Neural cell (in vitro differentiated cells): Measurements from ENCODE around the gene PARP3. TPM values are rescaled to one million over a fixed set of nuclear protein-coding genes. Genes with fewer than 3 reads are reported as not detected.

Experiments used
- H2AFZ ChIP-seq: fragments of 200-600, 300-800 bp; sonication (generic), shearing (Covaris generic); 2 replicates; pipeline ENCODE4 v1.6.0; 2014; ENCODE audit warnings: low read depth, mild to moderate bottlenecking, antibody characterized with exemption, low read length, moderate library complexity
- H3F3A ChIP-seq: fragments of 200-600 bp; shearing (Covaris generic); 2 replicates; pipeline ENCODE4 v1.6.1; 2016; ENCODE audit warnings: mild to moderate bottlenecking, moderate library complexity, mixed read lengths, antibody characterized with exemption, low read length; ENCODE audit not compliant: insufficient read depth, poor library complexity, severe bottlenecking
- H3K27ac ChIP-seq: fragments of 200-600, 300-800 bp; sonication (generic), shearing (Covaris generic); 2 replicates; pipeline ENCODE4 v1.5.1; 2014; ENCODE audit warnings: mild to moderate bottlenecking, low read length, moderate library complexity
- H3K27me3 ChIP-seq: fragments of 300-800, 200-600 bp; sonication (generic), shearing (Covaris generic); 2 replicates; pipeline ENCODE4 v1.6.0; 2014; ENCODE audit warnings: mild to moderate bottlenecking, low read depth, low read length, moderate library complexity; ENCODE audit not compliant: insufficient read depth
- H3K36me3 ChIP-seq: fragments of 300-800, 200-600 bp; sonication (generic), shearing (Covaris generic); 2 replicates; pipeline ENCODE4 v1.5.1; 2014; ENCODE audit warnings: mild to moderate bottlenecking, antibody characterized with exemption, low read length, moderate library complexity; ENCODE audit not compliant: insufficient read depth
- H3K4me2 ChIP-seq: fragments of 300-800, 200-600 bp; sonication (generic), shearing (Covaris generic); 2 replicates; pipeline ENCODE4 v1.6.0; 2014; ENCODE audit warnings: mild to moderate bottlenecking, low read length
- H3K4me3 ChIP-seq: fragments of 300-800, 200-600 bp; sonication (generic), shearing (Covaris generic); 2 replicates; pipeline ENCODE4 v1.5.1; 2014; ENCODE audit warnings: mild to moderate bottlenecking, low read length, moderate library complexity
- H3K79me2 ChIP-seq: fragments of 200-600 bp; shearing (Covaris generic); replicated peaks from 2 replicates; pipeline ENCODE4 v1.6.0; 2014; ENCODE audit warnings: mild to moderate bottlenecking, low read length, moderate library complexity; ENCODE audit not compliant: insufficient read depth
- H3K9ac ChIP-seq: fragments of 300-800, 200-600 bp; sonication (generic), shearing (Covaris generic); 2 replicates; pipeline ENCODE4 v1.6.1; 2016; ENCODE audit warnings: mild to moderate bottlenecking, low read length, mixed read lengths
- H3K9me2 ChIP-seq: fragments of 200-600 bp; shearing (Covaris generic); 2 replicates; pipeline ENCODE4 v1.6.1; 2016; ENCODE audit warnings: mild to moderate bottlenecking, low read length, mixed read lengths; ENCODE audit not compliant: insufficient read depth
- H3K9me3 ChIP-seq: fragments of 200-600, 300-800 bp; sonication (generic), shearing (Covaris generic); 2 replicates; pipeline ENCODE4 v1.6.1; 2016; ENCODE audit warnings: mild to moderate bottlenecking, mixed run types, low read length, moderate library complexity, mixed read lengths
- H4K20me1 ChIP-seq: fragments of 200-600 bp; shearing (Covaris generic); 2 replicates; pipeline ENCODE4 v1.6.1; 2016; ENCODE audit warnings: mild to moderate bottlenecking, mixed run types; ENCODE audit not compliant: insufficient read depth
- EP300 ChIP-seq: fragments of 450-650 bp; conservative IDR thresholded peaks from 2 replicates; pipeline ENCODE4 v1.6.1; 2014; ENCODE audit warnings: antibody characterized with exemption, mild to moderate bottlenecking, moderate library complexity; ENCODE audit not compliant: poor library complexity, severe bottlenecking
- EZH2 ChIP-seq: fragments of 200-600, 300-800 bp; shearing (Covaris generic), sonication (generic); IDR thresholded peaks from 2 replicates; pipeline ENCODE4 v1.6.1; 2014; ENCODE audit warnings: antibody characterized with exemption, low read length, borderline replicate concordance, mild to moderate bottlenecking; ENCODE audit not compliant: insufficient read depth, poor library complexity, severe bottlenecking
- MXI1 ChIP-seq: fragments of 450-650 bp; conservative IDR thresholded peaks from 2 replicates; pipeline ENCODE4 v1.6.1; 2014; ENCODE audit warnings: antibody characterized with exemption, mild to moderate bottlenecking; ENCODE audit not compliant: poor library complexity, severe bottlenecking
- POLR2AphosphoS5 ChIP-seq: IDR thresholded peaks from 2 replicates; pipeline ENCODE4 v1.6.1; 2012
- RAD21 ChIP-seq: fragments of 450-650 bp; conservative IDR thresholded peaks from 2 replicates; pipeline ENCODE4 v1.6.1; 2014; ENCODE audit warnings: antibody characterized with exemption, mild to moderate bottlenecking, moderate library complexity
- SMC3 ChIP-seq: fragments of 450-650 bp; conservative IDR thresholded peaks from 2 replicates; pipeline ENCODE4 v1.6.1; 2014; ENCODE audit warnings: antibody characterized with exemption, mild to moderate bottlenecking, moderate library complexity; ENCODE audit not compliant: poor library complexity
- TAF1 ChIP-seq: IDR thresholded peaks from 2 replicates; pipeline ENCODE4 v1.6.1; 2012; ENCODE audit warnings: low read depth
- polyA plus RNA-seq: library from polyadenylated mRNA; depleted of rRNA; stranded (reverse); fragments of >200 nt; gene quantifications from 2 replicates; pipeline ENCODE4 v1.2.3, GENCODE V29; 2014
- TF ChIP-seq, protein P1 (sequence below): fragments of 450-650 bp; IDR thresholded peaks from 2 replicates; pipeline ENCODE4 v1.5.1; 2014; ENCODE audit warnings: antibody characterized with exemption, mild to moderate bottlenecking, moderate library complexity; ENCODE audit not compliant: poor library complexity, severe bottlenecking
- TF ChIP-seq, protein P2 (sequence below): IDR thresholded peaks from 2 replicates; pipeline ENCODE4 v1.6.1; 2012; ENCODE audit warnings: borderline replicate concordance

Gene PARP3
- polyA plus RNA-seq, 1 donor from 2014 or later: 5.3 TPM

DNA sequence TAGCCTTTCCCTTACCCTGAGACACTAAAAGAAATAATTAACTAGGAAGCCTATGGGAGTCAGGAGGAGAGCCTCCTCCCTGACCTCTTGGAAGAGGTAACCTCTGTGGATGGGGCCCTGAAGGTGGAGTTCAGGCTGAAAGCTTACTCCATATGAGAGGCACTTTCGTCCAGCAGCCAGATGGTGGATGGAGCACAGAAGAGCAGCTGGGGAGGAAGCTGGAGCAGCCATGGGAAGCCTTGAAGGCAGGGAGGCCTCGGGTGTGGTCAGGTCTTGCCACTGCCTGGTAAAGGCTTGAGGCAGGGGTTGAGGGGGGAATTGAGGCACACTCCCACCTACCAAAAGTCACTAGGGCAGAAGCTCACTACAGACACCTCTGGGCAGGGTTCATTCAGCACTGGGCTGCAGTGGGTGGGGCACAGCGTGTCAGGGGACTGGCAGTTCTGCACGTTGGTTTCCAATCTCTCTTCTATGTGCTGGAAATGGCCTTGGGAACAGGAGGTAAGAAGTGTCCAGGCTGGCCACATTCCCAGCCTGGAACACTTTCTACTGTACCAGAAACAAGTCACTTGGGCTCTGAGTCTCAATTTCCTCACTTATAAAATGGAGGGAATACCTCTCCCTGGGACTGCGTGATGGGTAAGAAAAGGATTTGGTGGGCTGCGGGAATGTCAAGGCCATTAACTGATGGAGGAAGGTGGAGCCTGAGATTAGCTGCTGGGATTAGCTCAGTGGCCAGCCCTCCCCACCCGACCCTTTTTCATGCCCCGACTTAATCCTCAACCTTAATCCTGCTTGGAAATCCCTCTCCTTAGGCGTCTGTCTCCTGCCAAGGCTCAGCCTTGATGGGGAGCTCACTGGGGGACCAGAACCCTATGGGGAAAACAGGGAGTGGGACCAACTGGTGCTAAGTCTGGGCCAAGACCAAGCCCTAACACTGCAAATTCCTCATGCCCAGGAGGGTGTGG lies 19.7 kb downstream of the PARP3 start:
- peaks cover 29% of the 10 kb centered on the region for H3K79me2 ChIP-seq
- H3K27me3 ChIP-seq: peaks cover under 1% of the 10 kb centered on the region
- TF ChIP-seq SMC3 (no peak), MXI1 (no peak), POLR2AphosphoS5 (no peak), RAD21 (no peak), TAF1 (no peak), EP300 (no peak), EZH2 (no peak)
- TF ChIP-seq, protein P1, sequence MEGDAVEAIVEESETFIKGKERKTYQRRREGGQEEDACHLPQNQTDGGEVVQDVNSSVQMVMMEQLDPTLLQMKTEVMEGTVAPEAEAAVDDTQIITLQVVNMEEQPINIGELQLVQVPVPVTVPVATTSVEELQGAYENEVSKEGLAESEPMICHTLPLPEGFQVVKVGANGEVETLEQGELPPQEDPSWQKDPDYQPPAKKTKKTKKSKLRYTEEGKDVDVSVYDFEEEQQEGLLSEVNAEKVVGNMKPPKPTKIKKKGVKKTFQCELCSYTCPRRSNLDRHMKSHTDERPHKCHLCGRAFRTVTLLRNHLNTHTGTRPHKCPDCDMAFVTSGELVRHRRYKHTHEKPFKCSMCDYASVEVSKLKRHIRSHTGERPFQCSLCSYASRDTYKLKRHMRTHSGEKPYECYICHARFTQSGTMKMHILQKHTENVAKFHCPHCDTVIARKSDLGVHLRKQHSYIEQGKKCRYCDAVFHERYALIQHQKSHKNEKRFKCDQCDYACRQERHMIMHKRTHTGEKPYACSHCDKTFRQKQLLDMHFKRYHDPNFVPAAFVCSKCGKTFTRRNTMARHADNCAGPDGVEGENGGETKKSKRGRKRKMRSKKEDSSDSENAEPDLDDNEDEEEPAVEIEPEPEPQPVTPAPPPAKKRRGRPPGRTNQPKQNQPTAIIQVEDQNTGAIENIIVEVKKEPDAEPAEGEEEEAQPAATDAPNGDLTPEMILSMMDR: no peak
- TF ChIP-seq, protein P2, sequence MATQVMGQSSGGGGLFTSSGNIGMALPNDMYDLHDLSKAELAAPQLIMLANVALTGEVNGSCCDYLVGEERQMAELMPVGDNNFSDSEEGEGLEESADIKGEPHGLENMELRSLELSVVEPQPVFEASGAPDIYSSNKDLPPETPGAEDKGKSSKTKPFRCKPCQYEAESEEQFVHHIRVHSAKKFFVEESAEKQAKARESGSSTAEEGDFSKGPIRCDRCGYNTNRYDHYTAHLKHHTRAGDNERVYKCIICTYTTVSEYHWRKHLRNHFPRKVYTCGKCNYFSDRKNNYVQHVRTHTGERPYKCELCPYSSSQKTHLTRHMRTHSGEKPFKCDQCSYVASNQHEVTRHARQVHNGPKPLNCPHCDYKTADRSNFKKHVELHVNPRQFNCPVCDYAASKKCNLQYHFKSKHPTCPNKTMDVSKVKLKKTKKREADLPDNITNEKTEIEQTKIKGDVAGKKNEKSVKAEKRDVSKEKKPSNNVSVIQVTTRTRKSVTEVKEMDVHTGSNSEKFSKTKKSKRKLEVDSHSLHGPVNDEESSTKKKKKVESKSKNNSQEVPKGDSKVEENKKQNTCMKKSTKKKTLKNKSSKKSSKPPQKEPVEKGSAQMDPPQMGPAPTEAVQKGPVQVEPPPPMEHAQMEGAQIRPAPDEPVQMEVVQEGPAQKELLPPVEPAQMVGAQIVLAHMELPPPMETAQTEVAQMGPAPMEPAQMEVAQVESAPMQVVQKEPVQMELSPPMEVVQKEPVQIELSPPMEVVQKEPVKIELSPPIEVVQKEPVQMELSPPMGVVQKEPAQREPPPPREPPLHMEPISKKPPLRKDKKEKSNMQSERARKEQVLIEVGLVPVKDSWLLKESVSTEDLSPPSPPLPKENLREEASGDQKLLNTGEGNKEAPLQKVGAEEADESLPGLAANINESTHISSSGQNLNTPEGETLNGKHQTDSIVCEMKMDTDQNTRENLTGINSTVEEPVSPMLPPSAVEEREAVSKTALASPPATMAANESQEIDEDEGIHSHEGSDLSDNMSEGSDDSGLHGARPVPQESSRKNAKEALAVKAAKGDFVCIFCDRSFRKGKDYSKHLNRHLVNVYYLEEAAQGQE: no peak
- no peaks in the 10 kb centered on the region for H3K9me2 ChIP-seq
- no peak overlapping the region for H3K4me3 ChIP-seq
- H3K36me3 ChIP-seq: no peaks in the 10 kb centered on the region
- H3K27ac ChIP-seq: no peak overlapping the region
- no peak overlapping the region for H3K4me2 ChIP-seq
- H3K9ac ChIP-seq: no peak overlapping the region
- no peak overlapping the region for H2AFZ ChIP-seq
- no peaks in the 10 kb centered on the region for H4K20me1 ChIP-seq
- no peaks in the 10 kb centered on the region for H3K9me3 ChIP-seq
- H3F3A ChIP-seq: no peaks in the 10 kb centered on the region

DNA sequence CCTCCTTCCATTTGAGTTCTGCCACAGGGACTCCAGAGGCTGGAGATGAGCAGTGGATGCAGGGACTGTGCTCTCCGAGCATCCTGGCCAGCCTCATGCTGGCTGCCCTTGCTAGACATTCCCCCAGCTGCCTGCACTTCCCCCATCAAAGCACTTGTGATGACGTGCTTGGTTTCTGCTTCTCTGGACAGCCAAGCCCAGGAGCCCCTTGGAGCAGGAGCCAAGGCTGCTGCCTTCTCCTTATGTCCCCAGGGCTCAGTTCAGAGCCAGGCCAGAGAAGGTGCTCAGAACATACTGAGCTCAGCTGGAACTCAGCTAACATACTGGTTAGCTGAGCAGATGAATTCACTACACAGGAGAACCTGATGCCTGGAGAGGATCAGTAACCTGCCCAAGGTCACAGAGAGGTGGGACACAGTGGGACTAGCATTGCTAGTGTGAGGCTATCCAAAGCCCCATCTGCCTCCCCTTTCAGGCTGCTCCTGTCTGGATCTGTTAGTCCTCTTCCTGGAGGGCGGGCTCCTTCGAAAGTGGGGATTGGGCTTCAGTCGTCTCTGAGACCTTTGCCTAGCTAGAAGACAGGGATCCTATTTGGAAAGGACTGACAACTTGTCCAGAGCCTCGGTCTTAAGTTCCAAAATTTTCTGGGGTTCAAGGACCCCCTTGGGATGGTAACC lies 20.8 kb downstream of the PARP3 start:
- no peak overlapping the region for H3K9ac ChIP-seq
- no peak overlapping the region for H3K4me3 ChIP-seq
- H3K36me3 ChIP-seq: no peaks in the 10 kb centered on the region
- H3K9me3 ChIP-seq: no peaks in the 10 kb centered on the region
- TF ChIP-seq TAF1 (no peak), RAD21 (no peak), SMC3 (no peak), POLR2AphosphoS5 (no peak), EP300 (no peak), MXI1 (no peak), EZH2 (no peak)
- TF ChIP-seq, protein P2: no peak
- TF ChIP-seq, protein P1: no peak
- H3K4me2 ChIP-seq: no peak overlapping the region
- no peak overlapping the region for H3K27ac ChIP-seq
- H2AFZ ChIP-seq: no peak overlapping the region
- peaks cover 31% of the 10 kb centered on the region for H3K79me2 ChIP-seq
- H3K27me3 ChIP-seq: no peaks in the 10 kb centered on the region
- no peaks in the 10 kb centered on the region for H3F3A ChIP-seq
- H3K9me2 ChIP-seq: no peaks in the 10 kb centered on the region
- no peaks in the 10 kb centered on the region for H4K20me1 ChIP-seq
